Ovary (tissue), 3 donors: Measurements from ENCODE around the gene WDR1.

ENCODE experiments used
- CTCF ChIP-seq, 3 donors: fragments of 450-650 bp in 2 of 3; fragments of 200-600 bp in 1 of 3; IDR thresholded peaks; one replicate each; pipeline versions ENCODE4 v1.5.1 to v1.8.0; 2016 to 2022; ENCODE audit warnings: antibody characterized with exemption in 3 of 3, mild to moderate bottlenecking in 1 of 3
- POLR2A ChIP-seq: fragments of 450-650 bp; IDR thresholded peaks from one replicate; pipeline ENCODE4 v1.6.1; 2017; ENCODE audit warnings: antibody characterized with exemption, mild to moderate bottlenecking, moderate library complexity
- donor health status: DM: no; HTN: no; CAD: no.

DNA sequence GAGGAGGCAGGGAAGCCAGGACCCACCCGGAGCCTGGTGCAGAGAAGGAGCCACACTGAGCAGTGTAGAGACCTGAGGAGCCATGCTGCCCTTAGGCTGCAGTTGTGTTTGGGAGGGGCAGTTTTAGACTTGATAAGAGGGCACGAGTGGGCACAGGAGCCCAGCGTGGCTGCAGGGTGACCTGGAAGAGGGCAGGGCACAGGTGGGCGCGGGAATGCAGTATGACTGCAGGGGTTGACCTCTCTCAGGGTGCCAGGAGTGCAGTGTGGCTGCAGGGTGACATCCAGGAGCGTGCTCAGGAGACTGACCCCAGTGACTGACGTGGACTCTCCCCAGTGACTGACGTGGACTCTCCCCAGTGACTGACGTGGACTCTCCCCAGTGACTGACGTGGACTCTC lies 14.6 kb upstream of the WDR1 start:
- TF ChIP-seq CTCF (IDR thresholded peaks at IDR 0.05) = no peak
- no peak for TF ChIP-seq POLR2A
